SU-DHL-6 (cell line): ENCODE measurements around the gene OLIG1.

Experiments
- H2AFZ ChIP-seq: fragments of 200-600 bp; sonication (generic); 2 replicates; pipeline ENCODE4 v1.6.1; 2014; ENCODE audit warnings: low read depth, mild to moderate bottlenecking, moderate library complexity, mixed read lengths, antibody characterized with exemption, low read length; ENCODE audit not compliant: severe bottlenecking
- H3F3A ChIP-seq: fragments of 200-600 bp; shearing (Covaris generic); 2 replicates; pipeline ENCODE4 v1.6.0; 2016; ENCODE audit warnings: antibody characterized with exemption, mild to moderate bottlenecking; ENCODE audit not compliant: insufficient read depth
- H3K27ac ChIP-seq: fragments of 200-600 bp; sonication (generic); 2 replicates; pipeline ENCODE4 v1.5.1; 2016; ENCODE audit warnings: low read depth, mild to moderate bottlenecking, low read length, moderate library complexity, mixed read lengths
- H3K27me3 ChIP-seq: fragments of 200-600 bp; sonication (generic), shearing (Covaris generic); 2 replicates; pipeline ENCODE4 v1.6.0; 2014; ENCODE audit warnings: mild to moderate bottlenecking, low read length
- H3K36me3 ChIP-seq: fragments of 200-600 bp; sonication (generic); 2 replicates; pipeline ENCODE4 v1.6.1; 2014; ENCODE audit warnings: mild to moderate bottlenecking, low read length, mixed read lengths
- H3K4me2 ChIP-seq: fragments of 300-600, 200-600 bp; shearing (Covaris generic), sonication (generic); 2 replicates; pipeline ENCODE4 v1.6.0; 2014; ENCODE audit warnings: low read length, low read depth, mild to moderate bottlenecking; ENCODE audit not compliant: poor library complexity, severe bottlenecking
- H3K4me3 ChIP-seq: fragments of 200-600 bp; sonication (generic); 2 replicates; pipeline ENCODE4 v1.5.1; 2014; ENCODE audit warnings: antibody characterized with exemption, low read length, mild to moderate bottlenecking, mixed read lengths; ENCODE audit not compliant: insufficient read depth, poor library complexity, severe bottlenecking
- H3K79me2 ChIP-seq: fragments of 200-600 bp; sonication (generic); 2 replicates; pipeline ENCODE4 v1.6.1; 2014; ENCODE audit warnings: mild to moderate bottlenecking, low read length, moderate library complexity; ENCODE audit not compliant: insufficient read depth
- H3K9ac ChIP-seq: fragments of 200-600 bp; sonication (generic); 2 replicates; pipeline ENCODE4 v1.7.0; 2014; ENCODE audit warnings: mild to moderate bottlenecking, low read length
- H3K9me2 ChIP-seq: fragments of 200-600 bp; sonication (generic); replicated peaks from 2 replicates; pipeline ENCODE4 v1.6.1; 2014; ENCODE audit warnings: low read length; ENCODE audit not compliant: insufficient read depth
- H3K9me3 ChIP-seq: fragments of 200-600 bp; sonication (generic); 2 replicates; pipeline ENCODE4 v1.6.1; 2014; ENCODE audit warnings: low read length, mixed read lengths; ENCODE audit not compliant: insufficient read depth
- H4K20me1 ChIP-seq: fragments of 200-600 bp; sonication (generic); 2 replicates; pipeline ENCODE4 v1.6.1; 2014; ENCODE audit warnings: low read depth, mild to moderate bottlenecking, antibody characterized with exemption, low read length, moderate library complexity, mixed read lengths
- CTCF ChIP-seq: fragments of 200-600 bp; sonication (generic); IDR thresholded peaks from one replicate; pipeline ENCODE4 v1.5.1; 2017; ENCODE audit warnings: antibody characterized with exemption, mild to moderate bottlenecking, low read length, moderate library complexity; ENCODE audit not compliant: insufficient read depth, poor library complexity, severe bottlenecking
- EZH2phosphoT487 ChIP-seq: fragments of 200-600 bp; sonication (generic), shearing (Covaris generic); conservative IDR thresholded peaks from 2 replicates; pipeline ENCODE4 v1.6.1; 2018; ENCODE audit warnings: mild to moderate bottlenecking, antibody characterized with exemption, low read length, moderate library complexity, mixed read lengths

The OLIG1 gene

GRCh38 chr21:33109574-33110339, 39.8 kb downstream of the OLIG1 start:
- H2AFZ ChIP-seq = no peak overlapping the region
- no peaks in the 10 kb centered on the region for H3F3A ChIP-seq
- no peak overlapping the region for H3K4me3 ChIP-seq
- H3K27ac ChIP-seq = no peak overlapping the region
- H3K4me2 ChIP-seq = no peak overlapping the region
- H3K9me2 ChIP-seq = no peaks in the 10 kb centered on the region
- H3K27me3 ChIP-seq = no peaks in the 10 kb centered on the region
- H3K36me3 ChIP-seq = no peaks in the 10 kb centered on the region
- H3K9me3 ChIP-seq = no peaks in the 10 kb centered on the region
- no peaks in the 10 kb centered on the region for H3K79me2 ChIP-seq
- no peaks in the 10 kb centered on the region for H4K20me1 ChIP-seq
- no peak overlapping the region for H3K9ac ChIP-seq
- TF ChIP-seq EZH2phosphoT487 = no peak
- no peak for TF ChIP-seq CTCF

GRCh38 chr21:33110340-33110715, 40.4 kb downstream of the OLIG1 start:
- Histone ChIP-seq H3K4me3 (no peak overlapping the region), H3K9me3 (no peaks in the 10 kb centered on the region), H3K4me2 (no peak overlapping the region), H3K36me3 (no peaks in the 10 kb centered on the region), H4K20me1 (no peaks in the 10 kb centered on the region), H3K79me2 (no peaks in the 10 kb centered on the region), H3K9ac (no peak overlapping the region), H3F3A (no peaks in the 10 kb centered on the region), H3K27ac (no peak overlapping the region), H2AFZ (no peak overlapping the region), H3K27me3 (no peaks in the 10 kb centered on the region), H3K9me2 (no peaks in the 10 kb centered on the region)
- no peak for TF ChIP-seq CTCF
- TF ChIP-seq EZH2phosphoT487 = no peak

- Histone ChIP-seq H3K36me3 (no peaks in the 10 kb centered on the region), H3K79me2 (no peaks in the 10 kb centered on the region), H3F3A (no peaks in the 10 kb centered on the region), H3K27ac (no peak overlapping the region), H3K9me2 (no peaks in the 10 kb centered on the region), H3K9ac (no peak overlapping the region), H3K27me3 (no peaks in the 10 kb centered on the region), H3K9me3 (no peaks in the 10 kb centered on the region), H3K4me3 (no peak overlapping the region), H4K20me1 (no peaks in the 10 kb centered on the region), H2AFZ (no peak overlapping the region), H3K4me2 (no peak overlapping the region)
- no peak for TF ChIP-seq EZH2phosphoT487
- TF ChIP-seq CTCF = no peak
Observed at GRCh38 chr21:33111577-33111976, 41.6 kb downstream of the OLIG1 start.
